ENCODE data around the gene UNC5A.

The UNC5A gene

DNA sequence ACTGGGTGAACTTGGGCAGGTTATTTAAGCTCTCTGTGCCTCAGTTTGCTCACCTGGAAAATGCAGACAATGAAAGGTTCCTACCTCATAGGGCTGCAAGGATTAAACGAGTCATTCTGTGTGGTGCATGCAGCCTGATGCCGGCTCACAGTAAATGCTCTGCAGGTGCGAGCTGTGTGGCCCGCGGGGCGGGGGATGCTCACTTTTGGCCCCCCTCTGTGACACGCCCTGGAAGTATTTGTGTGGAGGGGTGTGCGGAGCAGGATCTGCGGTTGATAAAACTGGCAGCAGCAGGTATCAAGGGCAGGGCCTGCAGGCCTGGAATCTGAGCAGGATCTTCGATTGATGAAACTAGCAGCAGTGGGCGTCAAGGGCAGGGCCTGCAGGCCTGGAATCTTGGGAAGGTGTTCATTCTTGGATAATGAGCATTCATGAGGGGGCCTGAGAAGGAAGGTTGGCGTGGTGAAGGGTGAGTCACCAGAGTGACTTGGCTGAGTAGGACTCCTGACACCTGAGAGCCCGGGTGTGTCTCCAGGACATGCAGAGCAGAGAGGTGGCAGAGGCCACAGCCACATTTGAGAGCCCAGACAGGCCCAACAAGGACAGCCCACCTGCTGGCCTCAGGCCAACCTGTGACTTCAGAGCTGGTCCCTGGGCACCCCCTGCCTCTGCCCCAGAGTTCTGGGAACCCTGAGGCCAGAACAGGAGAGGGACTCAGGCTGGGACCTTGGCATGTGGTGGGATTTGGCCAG, 11.9 kb downstream of the UNC5A start:
- DNase-seq, result no peak

DNA sequence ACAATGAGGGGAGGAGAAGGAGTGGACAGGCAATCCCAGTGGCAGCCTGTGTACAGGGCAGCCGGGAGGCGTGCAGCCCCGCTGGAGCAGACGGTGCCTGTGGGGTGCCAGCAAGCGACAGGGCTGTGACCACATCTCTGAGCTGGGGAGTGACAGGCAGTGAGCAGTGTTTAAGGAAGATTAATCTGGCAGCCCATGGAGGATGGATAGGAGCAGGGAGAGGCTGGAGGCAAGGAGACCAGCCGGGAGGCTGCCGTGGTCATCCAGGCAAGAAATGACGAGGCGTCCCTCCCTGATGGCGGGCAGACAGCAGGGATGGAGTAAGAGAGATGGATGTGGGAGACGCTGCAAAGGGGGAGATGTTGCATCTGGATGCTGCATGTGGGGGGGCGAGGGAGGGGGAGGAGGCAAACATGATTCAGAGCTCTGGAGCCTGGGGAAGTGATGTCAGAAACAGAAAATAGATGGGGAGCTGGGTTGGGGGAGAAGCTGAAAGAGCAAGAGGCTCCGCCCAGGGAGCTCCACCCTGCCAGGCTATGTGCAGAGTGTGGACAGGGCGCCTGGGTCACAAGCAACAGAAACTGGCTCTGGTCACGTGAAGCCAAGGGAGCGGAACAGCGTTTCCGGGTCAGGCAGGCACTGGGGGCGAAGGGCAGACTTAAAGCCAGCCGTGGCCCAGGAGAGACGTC, 12.6 kb downstream of the UNC5A start:
- no peak for DNase-seq

- no peak for DNase-seq
Observed at GRCh38 chr5:176823869-176824412, 13.6 kb downstream of the UNC5A start.

- no peak for DNase-seq
Observed at GRCh38 chr5:176824604-176825003, 14.2 kb downstream of the UNC5A start.

- no peak for DNase-seq
Observed at GRCh38 chr5:176825234-176825633, 14.9 kb downstream of the UNC5A start.

DNA sequence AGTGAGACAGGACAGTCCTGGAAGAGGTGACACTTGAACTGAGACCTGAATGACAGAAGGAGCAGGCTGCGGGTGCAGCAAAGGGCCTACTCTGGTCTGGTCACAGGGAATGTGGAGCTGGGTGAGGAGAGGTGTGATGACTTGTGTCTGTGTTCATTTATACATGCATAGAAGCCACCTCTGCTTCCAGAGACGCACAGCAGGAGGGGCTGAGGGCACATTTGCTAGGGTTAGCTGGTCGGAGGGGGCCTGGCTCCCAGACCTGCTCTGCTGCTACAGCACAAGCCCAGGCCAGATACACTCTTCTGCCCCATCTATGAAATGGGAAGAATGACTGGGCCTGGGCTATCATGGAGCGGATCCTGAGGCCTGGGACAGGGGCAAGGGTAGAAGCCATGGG, 15.6 kb downstream of the UNC5A start:
- DNase-seq, result no peak

DNA sequence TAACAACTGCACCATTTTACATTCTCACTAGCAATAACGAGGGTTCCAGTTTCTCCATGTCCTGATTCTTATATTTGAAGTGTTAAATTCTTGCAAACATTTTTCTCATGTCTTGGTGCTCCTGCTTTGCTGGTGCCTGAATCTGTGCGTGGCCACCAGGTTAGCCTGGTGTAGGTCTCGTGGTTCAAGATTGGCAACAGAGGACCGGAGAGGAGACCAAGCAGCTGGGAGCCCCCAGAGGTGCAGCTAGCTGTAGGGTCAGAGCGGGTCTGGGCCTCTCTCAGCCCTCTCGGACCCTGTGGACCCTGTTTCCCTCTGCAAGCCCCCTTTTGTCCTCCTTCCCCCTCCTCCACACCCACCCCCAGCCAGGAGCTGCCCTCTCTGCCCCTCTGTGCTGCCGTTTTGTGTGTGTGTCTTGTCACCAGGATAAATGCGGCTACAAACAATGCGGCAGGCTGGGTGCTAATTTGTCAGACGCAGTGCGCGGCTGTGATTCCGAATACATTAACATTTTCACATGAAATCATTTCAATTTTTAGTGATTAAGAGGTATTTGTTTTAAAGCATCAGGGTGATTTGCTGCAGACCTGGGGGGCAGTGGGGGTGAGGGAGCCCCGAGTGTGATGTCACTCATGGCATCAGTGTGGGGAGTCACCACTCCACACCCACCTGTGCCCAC, 17.5 kb downstream of the UNC5A start:
- DNase-seq, result no peak

DNA sequence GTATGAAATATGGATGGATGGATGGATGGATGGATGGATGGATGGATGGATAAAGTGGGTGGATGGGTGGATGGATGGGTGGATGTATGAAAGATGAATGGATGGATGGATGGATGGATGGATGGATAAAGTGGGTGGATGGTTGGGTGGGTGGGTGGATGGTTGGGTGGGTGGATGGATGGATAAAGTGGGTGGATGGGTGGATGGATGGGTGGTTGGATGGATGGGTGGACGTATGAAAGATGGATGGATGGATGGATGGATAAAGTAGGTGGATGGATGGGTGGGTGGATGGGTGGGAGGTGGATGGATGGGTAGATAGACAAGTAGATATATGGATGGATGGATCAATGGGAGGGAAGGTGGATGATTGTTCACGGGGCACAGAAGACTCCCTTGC, 19.0 kb downstream of the UNC5A start:
- no peak for DNase-seq

DNA sequence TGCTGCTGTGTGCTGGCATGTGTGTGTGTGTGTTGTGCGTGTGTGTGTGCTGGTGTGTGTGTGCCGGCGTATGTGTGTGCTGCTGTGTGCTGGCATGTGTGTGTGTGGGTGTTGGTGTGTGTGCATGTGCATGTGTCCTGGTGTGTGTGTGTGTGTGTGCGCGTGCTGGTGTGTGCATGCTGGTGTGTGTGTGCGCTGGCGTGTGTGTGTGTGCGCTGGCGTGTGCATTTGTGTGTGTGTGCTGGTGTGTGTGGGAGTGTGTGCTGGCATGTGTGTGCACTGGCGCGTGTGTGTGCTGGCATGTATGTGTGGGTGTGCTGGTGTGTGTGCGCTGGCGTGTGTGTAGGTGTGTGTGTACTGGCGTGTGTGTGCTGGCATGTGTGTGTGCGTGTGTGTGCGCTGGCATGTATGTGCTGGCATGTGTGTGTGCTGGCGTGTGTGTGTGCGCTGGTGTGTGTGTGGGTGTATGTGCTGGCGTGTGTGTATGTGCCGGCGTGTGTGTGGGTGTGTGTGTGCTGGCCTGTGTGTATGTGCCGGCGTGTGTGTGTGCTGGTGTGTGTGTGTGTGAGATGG, 20.1 kb downstream of the UNC5A start:
- DNase-seq, result no peak

DNA sequence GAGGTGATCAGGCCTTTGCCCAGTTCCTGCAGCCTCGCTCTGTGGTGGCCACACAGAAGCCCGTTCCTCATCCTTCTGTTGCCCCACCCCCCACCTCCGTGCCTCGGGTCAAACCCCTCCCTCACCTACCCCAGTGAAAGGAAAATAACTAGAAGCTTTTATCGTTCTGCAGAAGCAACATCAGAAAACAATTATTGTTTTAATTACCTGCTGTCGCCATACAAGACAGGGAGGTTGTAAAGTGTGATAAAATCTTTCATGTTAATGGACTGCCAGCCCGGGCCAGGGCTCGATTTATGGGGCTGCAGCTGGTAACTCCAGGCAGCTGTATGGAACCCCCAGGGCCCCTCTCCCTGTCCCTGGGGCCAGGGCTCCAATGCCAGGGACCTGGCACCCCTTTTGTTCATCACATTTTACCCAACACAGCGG, 20.6 kb downstream of the UNC5A start:
- DNase-seq, result no peak

DNA sequence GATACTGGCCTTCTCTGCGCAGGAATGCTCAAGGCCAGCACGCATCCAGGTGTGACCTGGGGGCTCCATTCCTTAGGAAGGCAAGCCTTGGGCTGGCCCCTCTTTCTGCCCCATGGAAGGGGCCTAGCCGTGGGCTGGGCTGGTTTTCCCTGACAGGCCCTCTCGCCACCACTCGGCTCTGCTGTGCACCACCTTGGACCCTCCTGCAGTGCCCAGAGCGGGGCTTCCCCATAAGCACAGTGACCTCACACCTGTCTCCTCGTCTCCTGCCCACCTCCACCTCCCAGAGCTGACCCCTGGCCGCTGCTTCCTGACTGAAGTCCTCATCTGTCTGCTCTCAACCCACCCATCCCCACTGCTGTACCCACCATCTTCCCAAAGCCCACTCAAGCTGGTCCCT, 21.1 kb downstream of the UNC5A start:
- no peak for DNase-seq

- no peak for DNase-seq
Observed at GRCh38 chr5:176832162-176832561, 21.8 kb downstream of the UNC5A start.

GRCh38 chr5:176833286-176833685, 22.9 kb downstream of the UNC5A start:
- no peak for DNase-seq

DNA sequence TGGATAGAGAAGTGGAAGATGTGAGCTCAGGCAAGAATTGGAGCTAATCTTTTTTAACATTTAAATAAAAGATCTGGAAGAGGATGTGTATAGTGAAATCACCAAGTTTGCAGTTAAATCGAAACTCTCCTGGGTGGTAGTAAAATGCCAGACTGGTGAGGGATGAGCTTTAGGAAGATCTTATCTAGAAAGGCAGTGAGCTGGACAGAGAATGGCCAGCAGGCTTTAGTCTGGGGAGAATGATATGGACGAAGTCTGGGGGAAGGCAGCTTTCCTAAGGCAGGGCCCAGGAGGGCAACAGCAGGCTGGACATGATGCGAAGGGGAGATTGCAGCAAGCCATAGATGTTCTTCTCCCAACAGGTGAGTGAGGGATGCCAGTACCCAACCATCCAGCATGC, 25.6 kb downstream of the UNC5A start:
- DNase-seq, result no peak

DNA sequence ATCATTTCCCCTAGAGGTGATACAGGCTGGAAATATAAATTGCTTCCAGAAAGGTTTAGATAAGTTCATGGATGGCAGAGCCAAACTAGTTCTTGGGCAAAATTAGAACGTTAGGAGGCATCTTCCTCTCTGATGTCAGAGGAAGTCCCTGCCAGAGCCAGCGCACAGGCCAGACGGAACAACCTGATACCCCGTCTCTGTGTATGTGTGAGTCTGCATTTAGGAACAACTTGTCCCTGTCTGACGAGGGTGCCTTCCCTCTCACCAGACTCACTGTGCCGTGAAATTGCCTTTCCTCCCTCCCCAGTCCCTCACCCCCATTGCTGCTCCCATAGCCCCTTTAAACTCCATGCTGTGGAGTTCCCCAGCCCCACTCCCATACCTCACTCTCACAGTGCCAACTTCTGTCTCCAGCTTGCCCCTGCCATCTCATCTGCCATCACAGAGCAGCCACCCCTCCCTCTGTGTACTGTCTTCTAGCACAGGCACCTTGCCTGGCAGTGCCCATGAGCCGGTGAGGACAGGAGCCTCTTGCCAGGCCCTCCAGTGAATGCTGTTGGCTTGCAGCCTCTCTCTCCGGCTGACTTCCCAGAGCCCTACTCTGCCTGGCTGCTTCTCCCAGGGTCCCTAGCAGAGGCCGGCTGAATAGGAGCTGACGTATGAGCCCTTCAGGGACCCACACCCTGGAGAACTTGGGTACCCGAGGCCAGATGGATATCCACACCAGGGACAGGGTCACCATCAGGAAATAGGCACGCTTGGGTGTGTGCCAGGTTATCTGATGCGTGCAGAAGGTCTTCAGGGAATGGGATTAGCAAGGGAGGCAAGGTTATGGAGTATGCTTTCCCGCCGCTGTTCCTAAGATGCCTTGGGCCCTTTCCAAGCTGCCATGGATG, 26.7 kb downstream of the UNC5A start:
- DNase-seq, result no peak

DNA sequence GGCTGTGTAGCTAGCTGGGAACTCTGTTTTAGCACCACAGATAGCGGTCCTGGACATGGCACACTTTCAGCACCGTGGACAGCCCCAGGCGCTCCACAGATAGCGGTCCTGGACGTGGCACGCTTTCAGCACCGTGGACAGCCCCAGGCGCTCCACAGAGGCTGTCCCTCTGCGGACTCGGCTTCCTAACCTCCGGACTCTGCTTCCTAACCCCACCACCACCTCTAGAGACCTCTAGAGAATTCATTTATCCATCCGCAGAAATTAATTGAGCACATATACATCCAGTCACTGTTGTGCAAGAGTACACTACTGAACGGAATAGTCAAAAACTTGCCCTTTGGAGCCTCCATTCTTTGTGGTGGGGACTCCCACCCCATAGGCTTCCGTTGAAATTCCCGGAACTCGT, 27.4 kb downstream of the UNC5A start:
- DNase-seq, result peak; percentile 36

DNA sequence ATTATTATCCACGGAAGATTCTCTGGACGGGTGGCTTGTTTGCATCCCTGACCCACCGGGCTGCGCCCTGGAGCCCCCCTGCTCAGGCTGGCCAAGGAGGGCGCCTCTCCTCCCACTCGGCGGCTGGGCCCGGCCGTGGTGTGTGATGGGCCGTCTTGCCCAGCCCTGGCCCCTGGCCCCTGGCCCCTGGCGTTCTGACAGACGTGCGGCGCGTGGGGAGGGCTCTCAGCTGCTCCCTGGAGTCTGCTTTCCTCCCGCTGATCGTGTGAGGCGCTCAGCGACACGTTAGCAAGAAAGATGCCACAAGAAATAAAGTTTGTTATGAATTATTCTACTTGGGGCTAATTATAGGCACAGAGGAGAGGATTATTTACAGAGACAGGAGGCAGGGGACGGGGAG, 33.3 kb downstream of the UNC5A start:
- DNase-seq, result no peak

GRCh38 chr5:176844281-176844680, 33.9 kb downstream of the UNC5A start:
- DNase-seq, result no peak

DNA sequence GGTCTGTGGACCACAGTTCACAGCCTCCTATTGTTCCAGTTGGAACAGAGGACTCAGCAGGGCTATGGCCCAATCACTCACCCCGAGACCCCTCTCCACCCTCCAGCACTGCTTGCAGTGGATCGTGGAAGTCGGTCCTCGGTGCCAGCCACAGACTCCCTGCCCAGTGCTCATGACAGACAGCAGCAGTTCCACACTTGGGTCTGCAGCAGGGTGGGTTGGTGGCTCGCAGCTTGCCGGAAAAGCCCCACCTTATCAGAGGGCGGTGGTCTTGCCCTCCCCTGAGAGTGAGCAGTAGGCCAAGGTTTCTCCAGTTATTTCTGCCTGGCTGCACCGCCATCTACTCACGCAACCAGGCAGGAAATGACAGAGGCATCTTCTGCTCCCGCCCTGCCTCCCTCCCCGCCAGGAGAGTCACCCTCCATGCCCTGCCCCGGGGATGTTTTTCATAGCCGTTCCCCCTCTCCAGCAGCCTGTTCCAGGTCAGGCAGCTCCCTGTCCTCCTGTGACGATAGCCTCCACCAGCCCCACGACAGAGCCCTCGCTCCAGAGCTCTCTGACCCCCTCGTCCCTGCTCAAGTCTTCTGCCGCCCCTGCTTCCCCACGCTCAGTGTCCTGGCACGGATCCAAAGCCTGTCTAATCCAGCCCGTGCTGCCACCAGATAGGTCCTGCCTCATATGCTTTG, 34.5 kb downstream of the UNC5A start:
- DNase-seq, result no peak

DNA sequence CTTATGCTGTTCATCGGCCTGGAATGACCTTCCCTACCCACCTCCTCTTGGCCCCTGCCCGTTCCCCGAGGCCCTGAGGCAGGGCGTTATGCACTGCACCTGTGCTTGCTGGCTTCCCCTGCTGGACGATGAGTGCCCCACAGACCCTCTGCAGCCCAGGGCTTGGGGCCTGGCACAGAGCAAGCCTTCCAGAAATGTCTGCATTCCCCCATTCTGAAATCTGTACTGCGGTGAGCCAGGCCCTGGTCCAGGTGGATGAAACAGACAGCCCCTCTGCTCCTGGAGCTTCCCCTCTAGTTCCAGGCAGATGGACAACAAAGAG, 35.0 kb downstream of the UNC5A start:
- no peak for DNase-seq

- DNase-seq, result no peak
Observed at GRCh38 chr5:176846335-176847140, 36.2 kb downstream of the UNC5A start.

All from SIG-M5 (cell line).